Stimulated activated CD4-positive, alpha-beta T cell treated with anti-CD3 and anti-CD28 coated beads, TNF-alpha, amount 100 ng/mL, for 4 hours (primary cell): ENCODE data around the gene PNPLA6.

Experiments
- DNase-seq, 3 experiments: peaks; one replicate each; pipeline ENCODE4 v3.0.0-alpha.2; 2020; ENCODE audit warnings: low read depth in 3 of 3

PNPLA6 gene

GRCh38 chr19:7535047-7535997, at the start of gene PNPLA6:
PNPLA6 (plus strand) TSS chr19:7535717; CDS start chr19:7535789, 72 bp downstream.
- DNase-seq = peak; percentile 84 to 93 (median 89)

DNA sequence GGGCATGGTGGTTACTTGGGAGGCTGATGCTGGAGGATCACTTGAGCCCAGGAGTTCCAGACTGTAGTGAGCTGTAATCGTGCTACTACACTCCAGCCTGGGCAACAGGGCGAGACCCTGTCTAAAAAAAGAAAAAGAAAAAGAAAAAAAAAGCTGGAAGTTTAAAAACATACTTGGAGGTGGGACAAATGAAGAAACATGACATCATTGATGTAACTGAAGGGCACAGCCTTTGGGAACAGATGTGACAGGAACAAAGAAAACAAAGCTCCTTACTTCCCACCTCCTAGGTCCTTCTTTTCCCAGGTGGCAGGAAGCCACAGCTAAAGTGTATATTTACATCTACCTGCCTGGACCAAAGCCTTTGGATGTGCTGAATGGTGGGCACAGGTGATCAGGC, 48.6 kb upstream of the PNPLA6 start:
- no peak for DNase-seq

GRCh38 chr19:7488736-7489353, 46.7 kb upstream of the PNPLA6 start, which contains the start of gene PEX11G:
PEX11G (minus strand) TSS chr19:7489035; CDS start chr19:7489010, 25 bp downstream.
- DNase-seq = peak; percentile 80 to 85 (median 81)

GRCh38 chr19:7489609-7490044, 45.9 kb upstream of the PNPLA6 start:
- DNase-seq = no peak

- peak in 1 of 3 experiments; percentile 17 for DNase-seq
Measured at GRCh38 chr19:7492142-7492541, 43.4 kb upstream of the PNPLA6 start.

GRCh38 chr19:7492558-7492957, 43.0 kb upstream of the PNPLA6 start:
- no peak for DNase-seq

- DNase-seq = no peak
Measured at GRCh38 chr19:7494416-7495098, 41.0 kb upstream of the PNPLA6 start.

DNA sequence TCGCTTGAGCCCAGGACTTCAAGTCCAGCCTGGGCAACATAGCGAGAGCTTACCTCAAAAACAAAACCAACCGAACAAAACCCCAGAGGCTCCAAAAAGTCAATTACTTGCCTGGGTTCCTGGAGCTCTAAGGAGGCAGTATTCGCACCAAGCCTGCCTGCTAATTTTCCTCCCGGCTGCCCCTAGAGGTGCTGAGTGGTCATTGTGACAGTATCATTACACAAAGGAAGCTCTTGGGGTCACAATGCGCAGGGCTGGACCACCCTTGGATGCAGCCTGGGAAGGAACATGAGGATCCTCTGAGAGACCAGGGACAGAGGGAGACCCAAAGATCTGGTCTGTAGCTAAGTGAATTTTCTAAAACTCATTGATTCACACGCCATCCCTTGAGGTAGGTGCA, 38.2 kb upstream of the PNPLA6 start:
- no peak for DNase-seq

GRCh38 chr19:7500811-7501450, 34.6 kb upstream of the PNPLA6 start:
- no peak for DNase-seq

DNA sequence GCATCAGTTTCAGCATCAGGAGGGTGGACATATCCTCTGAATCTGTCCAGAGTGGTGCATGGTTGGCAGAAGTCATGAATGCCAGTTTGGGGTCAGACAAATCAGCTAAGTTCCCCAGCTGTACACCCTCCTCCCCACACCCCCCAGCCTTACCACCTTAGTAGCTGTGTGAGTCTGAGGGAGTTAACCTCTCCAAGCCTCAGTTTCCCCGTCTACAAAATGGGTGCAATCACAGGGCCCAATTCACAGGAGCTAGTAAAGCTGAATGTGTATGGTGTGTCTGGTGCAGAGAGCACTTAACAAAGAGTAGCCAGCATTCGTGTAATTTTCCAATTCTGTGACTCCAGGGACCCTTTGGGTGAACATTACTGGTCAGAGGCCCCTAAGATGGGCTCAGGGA, 33.0 kb upstream of the PNPLA6 start:
- no peak for DNase-seq

DNA sequence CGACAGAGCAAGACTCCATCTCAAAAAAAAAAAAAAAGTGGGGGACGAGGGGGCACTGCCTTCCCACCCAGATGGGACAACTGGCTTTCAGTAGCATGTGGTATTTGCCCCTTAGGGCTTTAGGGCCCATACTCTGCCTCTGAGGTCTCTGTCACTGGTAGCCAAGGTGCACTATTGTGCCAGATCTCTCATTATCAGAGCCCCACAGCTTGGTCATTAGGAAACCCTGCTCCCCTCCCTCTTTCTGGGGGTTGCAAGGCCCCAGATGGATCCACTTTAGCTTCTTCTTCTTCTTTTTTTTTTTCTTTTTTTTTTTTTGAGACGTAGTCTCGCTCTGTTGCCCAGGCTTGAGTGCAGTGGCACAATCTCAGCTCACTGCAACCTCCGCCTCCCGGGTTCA, 30.8 kb upstream of the PNPLA6 start:
- no peak for DNase-seq

DNA sequence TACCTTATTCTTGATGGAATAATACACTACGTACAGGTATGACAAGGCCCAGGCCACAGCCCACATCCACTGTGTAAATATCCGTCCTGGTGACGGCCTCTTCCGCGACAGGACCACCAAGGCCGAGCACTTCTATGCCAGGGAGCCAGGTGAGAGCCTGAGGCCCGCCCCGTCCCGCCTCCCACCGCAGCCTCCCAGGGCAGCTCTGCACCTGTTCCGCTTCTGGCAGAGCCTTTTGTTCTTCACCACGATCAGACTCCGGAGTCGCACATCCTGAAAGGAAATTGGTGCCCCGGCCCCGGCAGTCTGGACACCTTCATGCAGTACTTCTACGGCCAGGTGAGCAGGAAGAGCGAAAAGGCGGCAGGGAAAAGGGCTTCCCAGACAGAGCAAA, 30.2 kb upstream of the PNPLA6 start:
- DNase-seq = no peak

GRCh38 chr19:7505682-7506384, 29.7 kb upstream of the PNPLA6 start:
- no peak for DNase-seq

DNA sequence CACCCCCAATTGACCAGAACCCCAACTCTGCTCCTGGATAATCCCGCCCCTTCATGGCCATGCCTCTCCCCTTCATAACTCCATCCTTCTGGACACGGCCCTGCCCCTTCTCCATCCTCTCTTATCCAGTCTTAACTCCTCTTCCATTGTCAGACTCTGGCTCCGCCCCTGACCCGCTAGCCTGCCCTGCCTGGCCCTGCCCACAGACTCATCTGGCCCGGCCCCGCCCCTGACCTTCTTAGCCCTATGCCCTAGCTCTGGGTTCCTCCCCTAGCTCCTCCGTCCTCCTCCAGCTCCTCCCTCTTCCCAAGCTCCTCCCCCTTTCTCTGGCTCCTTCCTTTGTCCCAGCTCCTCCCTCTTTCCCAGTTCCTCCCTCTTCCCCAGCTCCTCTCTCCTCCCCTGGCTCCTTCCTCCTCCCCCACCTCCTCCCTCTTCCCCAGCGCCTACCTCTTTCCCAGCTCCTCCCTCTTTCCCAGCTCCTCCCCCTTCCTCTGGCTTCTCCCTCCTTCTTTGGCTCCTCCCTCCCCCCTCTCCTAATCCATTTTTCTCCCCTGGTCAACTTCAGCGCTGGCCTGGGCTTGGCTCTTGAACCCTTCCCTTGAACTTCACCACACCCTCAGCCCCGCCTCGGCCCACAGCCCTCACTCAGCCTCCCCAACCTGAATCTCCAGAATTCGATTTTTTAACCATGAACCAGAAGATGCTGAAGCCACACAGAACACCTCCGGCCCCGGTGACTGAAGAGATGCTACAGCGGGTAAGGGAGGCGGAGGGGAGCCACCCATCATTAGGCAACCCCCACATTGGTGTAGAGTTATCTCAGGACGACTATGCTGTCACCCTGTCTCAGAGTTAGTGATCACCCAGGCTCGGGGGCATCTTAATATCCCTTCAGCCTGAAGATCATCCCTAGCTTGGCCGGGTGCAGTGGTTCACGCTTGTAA, 28.9 kb upstream of the PNPLA6 start:
- DNase-seq = no peak

- no peak for DNase-seq
Measured at GRCh38 chr19:7507884-7508283, 27.6 kb upstream of the PNPLA6 start.

DNA sequence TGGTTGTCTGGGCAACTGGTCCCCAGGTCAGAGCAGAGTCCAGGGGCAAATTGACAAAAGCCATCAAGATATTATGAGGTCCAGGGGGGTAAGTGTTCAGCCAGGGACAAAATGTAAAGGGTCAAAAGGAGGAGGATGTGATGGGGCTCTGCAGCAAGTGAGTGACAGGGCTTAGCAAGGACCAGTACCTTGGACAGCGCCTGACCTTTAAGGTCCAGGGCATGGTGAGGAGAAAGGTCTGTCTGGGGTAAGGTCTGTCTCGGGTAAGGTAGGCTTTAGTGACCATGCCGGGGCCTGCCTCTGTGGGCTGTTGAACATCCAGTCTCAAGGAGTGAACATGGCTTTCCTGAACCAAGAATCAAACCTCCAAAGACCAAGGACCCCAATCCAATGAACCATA, 25.9 kb upstream of the PNPLA6 start:
- DNase-seq = no peak

DNA sequence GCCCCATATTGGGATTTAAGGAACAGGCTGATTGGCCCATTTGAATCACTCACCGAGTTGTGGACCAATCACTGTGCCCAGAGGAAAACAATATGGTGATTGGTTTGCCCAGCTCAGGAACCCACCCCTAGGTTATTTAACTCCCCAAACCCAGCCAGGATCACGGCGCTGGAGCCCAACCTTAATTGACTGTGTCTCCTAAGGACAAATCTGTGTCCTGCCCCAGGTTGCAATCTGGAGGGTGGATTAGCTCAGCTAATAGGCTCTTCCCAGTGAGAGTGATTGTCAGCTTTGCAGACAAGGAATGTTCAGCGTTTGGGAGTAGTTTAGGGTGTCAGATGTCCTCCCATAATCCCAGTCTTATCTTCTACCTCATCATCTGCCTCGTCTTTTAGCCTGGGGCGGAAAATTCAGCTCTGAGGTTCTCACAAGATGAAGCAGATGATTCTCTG, 23.1 kb upstream of the PNPLA6 start:
- no peak for DNase-seq

- no peak for DNase-seq
Measured at GRCh38 chr19:7513809-7514642, 21.5 kb upstream of the PNPLA6 start.

DNA sequence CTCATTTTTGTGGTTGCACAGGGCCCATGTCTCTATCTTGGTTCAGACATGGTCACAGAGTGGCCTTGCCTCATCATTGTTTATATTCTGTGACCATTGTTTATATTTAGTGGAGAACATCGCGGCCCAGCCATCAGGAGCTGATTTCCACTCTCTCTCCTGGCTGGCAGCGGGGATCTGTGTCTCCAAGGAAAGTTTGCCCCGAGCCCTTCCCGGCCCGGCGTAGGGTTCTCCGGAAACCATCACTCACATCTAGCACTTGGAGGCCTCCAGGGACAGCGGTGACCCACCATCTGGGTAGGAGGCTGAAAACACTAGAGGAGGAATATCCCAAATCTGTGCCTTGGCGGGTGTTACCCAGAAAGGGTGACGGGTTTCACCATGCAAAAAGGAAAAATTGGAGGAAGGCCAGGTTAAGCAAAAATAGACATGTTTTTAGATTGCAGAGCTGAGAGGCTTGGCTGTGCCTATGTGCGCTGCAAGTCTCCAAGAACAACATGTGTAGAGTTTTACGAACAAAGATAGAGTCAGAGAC, 20.3 kb upstream of the PNPLA6 start:
- DNase-seq = no peak
